Cardiac muscle cell (in vitro differentiated cells and primary cell): ENCODE results near the gene DET1. TPM values are rescaled to one million over a fixed set of nuclear protein-coding genes. Genes with fewer than 3 reads are reported as not detected.
"Not testable (repeated sequence)": the region's sequence is repeated elsewhere in the genome, so short reads cannot be mapped to it uniquely, and the experiment has no call there.

ENCODE experiments used
- DNase-seq, 2 donors: peaks; one replicate each; pipeline versions ENCODE4 v3.0.0 to v3.0.0-alpha.2; 2010 to 2017; ENCODE audit warnings: low read depth in 1 of 2, low spot score in 1 of 2
- H3K27ac ChIP-seq: fragments of 200-600 bp; sonication (generic); 2 replicates; pipeline ENCODE4 v1.5.1; 2016
- H3K27me3 ChIP-seq: fragments of 200-600 bp; sonication (generic); 2 replicates; pipeline ENCODE4 v1.6.0; 2016; ENCODE audit warnings: control low read depth
- H3K36me3 ChIP-seq: fragments of 200-600 bp; sonication (generic); 2 replicates; pipeline ENCODE4 v1.5.1; 2016; ENCODE audit warnings: control low read depth
- H3K4me1 ChIP-seq: fragments of 200-600 bp; sonication (generic); 2 replicates; pipeline ENCODE4 v1.8.1; 2017; ENCODE audit warnings: low read depth, mild to moderate bottlenecking, mixed run types
- H3K4me3 ChIP-seq: fragments of 200-600 bp; sonication (generic); 2 replicates; pipeline ENCODE4 v1.5.1; 2016; ENCODE audit warnings: mild to moderate bottlenecking
- H3K9me3 ChIP-seq: fragments of 200-600 bp; sonication (generic); 2 replicates; pipeline ENCODE4 v1.5.1; 2017; ENCODE audit warnings: low read depth, mild to moderate bottlenecking, control low read depth
- CTCF ChIP-seq: IDR thresholded peaks from 2 replicates; pipeline ENCODE4 v1.5.1; 2012; ENCODE audit warnings: low read depth, mild to moderate bottlenecking, low read length
- polyA plus RNA-seq: library from polyadenylated mRNA; unstranded; fragments of >200 nt; fragmentation: Nextera tagmentation; extraction: Ambion mirVana; gene quantifications from 2 replicates; pipeline ENCODE4 v1.2.1, GENCODE V29; 2016
- total RNA-seq: library from RNA; depleted of rRNA; stranded (reverse); fragments of >200 nt; gene quantifications from 2 replicates; pipeline ENCODE4 v1.2.3, GENCODE V29; 2016

DET1 gene
- total and polyA plus RNA-seq, 2 experiments from 2014 or later, result 10.6 to 18.0 TPM

DNA sequence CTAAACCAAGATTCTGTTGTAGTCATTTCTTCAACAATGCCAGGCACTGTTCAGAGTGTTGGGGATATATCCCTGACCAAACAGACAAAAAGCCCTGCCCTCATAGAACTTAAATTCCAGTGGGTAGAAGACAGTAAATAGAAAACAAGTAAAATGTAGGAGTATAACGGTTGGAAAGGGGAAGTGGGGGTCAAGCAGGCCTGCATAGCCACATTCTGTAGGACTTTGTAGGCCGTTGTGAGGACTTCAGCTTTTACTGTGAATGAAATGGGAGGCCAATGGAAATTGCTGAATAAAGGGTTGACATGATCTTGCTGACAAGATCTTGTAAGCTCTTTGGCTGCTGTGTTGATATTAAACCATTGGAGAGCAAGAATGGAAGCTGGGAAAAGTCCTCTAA lies 77.2 kb downstream of the DET1 start:
- no peak for DNase-seq
- no peak for TF ChIP-seq CTCF
- Histone ChIP-seq H3K27ac (no peak overlapping the region), H3K36me3 (peaks cover 23% of the 10 kb centered on the region), H3K9me3 (no peaks in the 10 kb centered on the region), H3K27me3 (no peaks in the 10 kb centered on the region), H3K4me1 (peaks cover 4% of the 10 kb centered on the region), H3K4me3 (no peak overlapping the region)

DNA sequence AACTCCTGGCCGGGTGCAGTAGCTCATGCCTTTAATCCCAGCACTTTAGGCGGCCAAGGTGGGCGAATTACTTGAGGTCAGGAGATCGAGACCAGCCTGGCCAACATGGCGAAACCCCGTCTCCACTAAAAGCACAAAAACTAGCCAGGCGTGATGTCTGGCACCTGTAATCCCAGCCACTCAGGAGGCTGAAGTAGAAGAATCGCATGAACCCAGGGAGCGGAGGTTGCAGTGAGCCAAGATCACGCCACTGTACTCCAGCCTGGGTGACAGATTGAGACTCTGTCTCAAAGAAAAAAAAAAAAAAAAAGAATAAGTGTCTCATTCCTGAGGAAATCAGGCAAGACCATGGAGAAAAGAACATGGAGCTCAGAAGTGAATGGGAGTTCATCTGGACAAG lies 77.8 kb downstream of the DET1 start:
- DNase-seq, H3K4me1 ChIP-seq, H3K27ac ChIP-seq, H3K27me3 ChIP-seq, H3K4me3 ChIP-seq, H3K9me3 ChIP-seq: not testable (repeated sequence)
- peaks cover 23% of the 10 kb centered on the region for H3K36me3 ChIP-seq

DNA sequence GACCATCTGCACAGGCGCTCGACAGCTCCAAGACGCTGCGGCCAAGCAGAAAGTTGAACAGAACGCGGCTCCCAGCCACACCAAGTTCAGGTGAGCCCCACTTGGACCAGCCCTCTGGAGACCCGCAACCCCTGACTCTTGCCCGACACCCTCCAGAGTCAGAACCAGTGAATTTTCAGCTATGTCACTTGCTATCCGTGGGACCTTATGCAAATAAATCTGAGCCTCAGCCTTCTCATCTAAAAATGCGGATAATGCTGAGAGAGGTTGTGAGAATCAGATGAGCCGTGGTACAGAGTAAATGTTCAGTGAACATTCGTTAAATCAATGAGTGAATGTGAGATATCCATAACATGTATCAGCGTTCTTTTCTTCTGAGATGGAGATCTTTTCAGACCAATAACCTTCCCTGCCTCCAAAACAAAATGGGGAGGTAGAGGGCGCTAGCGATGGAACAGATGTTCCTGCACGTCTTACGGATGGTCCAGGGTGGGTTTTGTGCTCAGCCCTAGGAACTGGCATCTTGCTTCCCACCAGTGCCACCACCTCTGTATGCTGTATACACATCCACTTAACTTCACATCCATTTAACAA lies 78.4 kb downstream of the DET1 start:
- Histone ChIP-seq H3K4me3 (peak overlapping the region; percentile 83), H3K36me3 (peaks cover 19% of the 10 kb centered on the region), H3K4me1 (peaks cover 4% of the 10 kb centered on the region), H3K9me3 (no peaks in the 10 kb centered on the region), H3K27ac (peak overlapping the region; percentile 91), H3K27me3 (no peaks in the 10 kb centered on the region)
- peak; percentile 13 to 22 for DNase-seq
- peak; percentile 44 for TF ChIP-seq CTCF

- no peak for TF ChIP-seq CTCF
- H3K27ac ChIP-seq, result peak within 1 kb of the TSS; percentile 91
- no peaks in the 10 kb centered on the region for H3K27me3 ChIP-seq
- H3K36me3 ChIP-seq, result peaks cover 26% of the 10 kb centered on the region
- no peaks in the 10 kb centered on the region for H3K9me3 ChIP-seq
- DNase-seq, result peak; percentile 89 to 93
- H3K4me1 ChIP-seq, result peaks cover 4% of the 10 kb centered on the region
- peak within 1 kb of the TSS; percentile 83 for H3K4me3 ChIP-seq
Measured at GRCh38 chr15:88467073-88467934, 79.2 kb downstream of the DET1 start, which contains the start of the genes MRPL46 and MRPS11. TSS of gene MRPL46 (minus strand) at chr15:88467388. CDS start at chr15:88467377, 11 bp downstream. TSS of gene MRPS11 (plus strand) at chr15:88467708. CDS start at chr15:88467718, 10 bp downstream.

GRCh38 chr15:88465633-88466224 lies 80.8 kb downstream of the DET1 start:
- H3K4me1 ChIP-seq, result peaks cover 4% of the 10 kb centered on the region
- no peak for TF ChIP-seq CTCF
- peak in 1 of 2 donors; percentile 48 for DNase-seq
- no peaks in the 10 kb centered on the region for H3K9me3 ChIP-seq
- peaks cover 33% of the 10 kb centered on the region for H3K36me3 ChIP-seq
- H3K4me3 ChIP-seq, result no peak overlapping the region
- no peak overlapping the region for H3K27ac ChIP-seq
- no peaks in the 10 kb centered on the region for H3K27me3 ChIP-seq
